NCI-H460 (cell line): Measurements from ENCODE around the gene ZNF571. TPM values are rescaled to one million over a fixed set of nuclear protein-coding genes. Genes with fewer than 3 reads are reported as not detected.

ENCODE experiments used
- DNase-seq: peaks from one replicate; pipeline ENCODE4 v3.0.0-alpha.2; 2016; ENCODE audit warnings: low read depth; ENCODE audit errors: extremely low read depth
- polyA plus RNA-seq: library from polyadenylated mRNA; depleted of rRNA; stranded (reverse); fragments of >200 nt; gene quantifications from 2 replicates; pipeline ENCODE4 v1.2.3, GENCODE V29; 2014; cell fraction: nucleus; rRNA removed
- total RNA-seq: library from RNA; depleted of rRNA; stranded (reverse); fragments of >200 nt; shearing (Covaris generic); gene quantifications from 2 replicates; pipeline ENCODE4 v1.2.3, GENCODE V29; 2014; rRNA removed

Gene ZNF571
- total RNA-seq = 3.4 and 4.1 TPM in 2 replicates
- polyA plus RNA-seq = 2.8 and 3.1 TPM in 2 replicates

GRCh38 chr19:37594304-37594981, at the start of gene ZNF571, which contains the start of gene ZNF540:
Gene ZNF571, minus strand, starts transcription at chr19:37594792. Its CDS starts 8,116 bp downstream, at chr19:37586676.
Gene ZNF540, plus strand, starts transcription at chr19:37594876. Its CDS starts 3,572 bp downstream, at chr19:37598448.
- peak; percentile 76 for DNase-seq

DNA sequence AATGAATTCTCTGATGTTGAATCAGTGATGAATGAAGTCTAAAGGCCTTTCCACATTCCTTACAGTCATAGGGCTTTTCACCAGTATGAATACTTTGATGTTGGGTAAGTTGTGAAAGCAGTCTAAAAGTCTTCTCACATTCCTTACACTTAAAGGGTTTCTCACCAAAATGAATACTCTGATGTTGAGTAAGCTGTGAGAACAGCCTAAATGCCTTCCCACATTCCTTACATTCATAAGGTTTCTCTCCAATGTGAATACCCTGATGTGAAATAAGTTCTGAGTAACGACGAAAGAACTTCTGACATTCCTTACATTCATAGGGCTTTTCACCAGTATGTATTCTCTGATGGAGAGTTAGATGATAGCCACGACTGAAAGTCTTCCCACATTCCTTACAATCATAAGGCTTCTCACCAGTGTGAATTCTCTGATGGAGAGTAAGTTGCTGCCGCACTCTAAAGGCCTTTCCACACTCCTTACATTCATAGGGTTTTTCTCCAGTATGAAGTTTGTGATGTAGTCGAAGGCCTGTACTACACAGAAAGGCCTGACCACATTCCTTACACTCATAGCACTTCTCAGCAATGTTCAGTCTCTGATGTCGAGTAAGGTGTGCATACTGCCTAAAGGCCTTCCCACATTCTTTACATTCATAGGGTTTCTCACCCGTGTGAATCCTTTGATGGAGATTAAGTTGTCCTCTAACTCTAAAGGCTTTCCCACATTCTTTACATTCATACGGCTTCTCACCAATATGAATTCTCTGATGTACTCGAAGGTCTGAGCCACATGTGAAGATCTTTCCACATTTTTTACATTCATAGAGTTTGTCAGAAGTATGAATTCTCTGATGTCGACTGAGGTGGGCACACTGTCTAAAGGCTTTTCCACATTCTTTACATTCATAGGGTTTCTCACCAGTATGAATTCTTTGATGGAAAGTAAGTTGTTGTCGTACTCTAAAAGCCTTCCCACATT, 40.8 kb upstream of the ZNF571 start:
- no peak for DNase-seq

DNA sequence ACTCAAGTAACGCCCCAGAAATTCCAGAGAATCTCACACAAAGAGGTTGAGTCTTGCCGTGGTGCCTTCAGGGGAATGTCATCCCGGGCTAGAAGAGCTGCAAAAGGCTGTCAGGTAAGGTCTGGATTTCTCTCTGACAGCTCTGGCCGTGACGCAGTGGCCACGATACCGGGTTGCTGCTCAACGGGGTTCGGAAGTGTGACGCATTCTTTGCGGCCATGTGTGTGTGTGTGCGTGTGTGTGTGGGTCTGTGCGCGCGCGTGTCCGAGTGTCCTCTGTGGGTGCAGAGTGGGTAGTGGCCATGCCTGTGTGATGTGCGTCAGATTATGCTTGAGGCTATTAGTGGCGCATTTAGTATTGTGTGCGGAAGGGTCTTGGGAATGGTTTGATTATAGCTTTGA, 390 bp upstream of the ZNF571 start:
- no peak for DNase-seq

GRCh38 chr19:37593996-37594303, 642 bp downstream of the ZNF571 start:
- no peak for DNase-seq

DNA sequence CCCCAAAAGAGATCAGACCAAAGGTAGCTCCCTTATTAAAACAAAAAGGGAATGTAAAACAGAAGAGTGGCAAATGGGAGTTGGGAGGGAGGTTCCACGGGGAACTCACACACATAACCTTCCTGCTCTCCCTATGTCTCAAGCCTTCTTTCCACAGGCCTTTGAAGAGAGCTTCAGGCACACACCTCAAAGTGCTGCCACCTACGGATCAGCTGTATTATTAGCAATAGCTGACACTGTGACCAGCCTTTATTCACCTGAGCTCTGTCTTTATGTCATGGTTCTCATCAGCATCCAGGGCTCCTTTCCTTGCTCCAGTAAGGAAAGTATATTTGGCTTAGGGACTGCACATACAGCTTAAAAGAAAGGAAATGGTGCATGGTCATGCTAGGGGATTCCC, 11.3 kb downstream of the ZNF571 start:
- DNase-seq = no peak

DNA sequence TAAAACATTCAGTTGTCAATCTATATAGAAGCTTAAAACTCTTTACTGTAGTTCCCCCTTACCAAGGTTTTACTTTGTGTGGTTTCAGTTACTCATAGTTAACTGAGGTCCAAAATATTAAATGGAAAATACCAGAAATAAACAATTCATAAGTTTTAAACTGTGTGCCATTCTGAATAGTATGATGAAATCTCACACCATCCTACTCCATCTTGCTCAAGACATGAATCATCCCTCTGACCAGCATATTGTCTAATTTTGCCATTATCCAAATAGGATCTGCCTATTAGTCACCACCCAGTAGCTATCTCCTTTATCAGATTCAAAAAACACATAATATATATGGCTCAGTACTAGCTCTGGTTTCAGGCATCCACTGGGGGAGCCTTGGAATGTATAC, 22.4 kb downstream of the ZNF571 start:
- no peak for DNase-seq

DNA sequence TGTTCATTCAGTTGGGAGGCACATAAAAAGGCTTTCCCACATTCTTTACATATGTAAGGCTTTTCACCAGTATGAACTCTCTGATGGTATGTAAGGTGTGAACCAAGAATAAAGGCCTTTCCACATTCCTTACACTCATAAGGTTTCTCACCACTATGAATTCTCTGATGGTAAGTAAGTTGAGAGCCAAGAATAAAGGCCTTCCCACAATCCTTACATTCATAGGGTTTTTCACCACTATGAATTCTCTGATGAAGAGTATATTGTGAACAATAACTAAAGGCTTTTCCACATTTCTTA, 29.3 kb downstream of the ZNF571 start:
- no peak for DNase-seq

DNA sequence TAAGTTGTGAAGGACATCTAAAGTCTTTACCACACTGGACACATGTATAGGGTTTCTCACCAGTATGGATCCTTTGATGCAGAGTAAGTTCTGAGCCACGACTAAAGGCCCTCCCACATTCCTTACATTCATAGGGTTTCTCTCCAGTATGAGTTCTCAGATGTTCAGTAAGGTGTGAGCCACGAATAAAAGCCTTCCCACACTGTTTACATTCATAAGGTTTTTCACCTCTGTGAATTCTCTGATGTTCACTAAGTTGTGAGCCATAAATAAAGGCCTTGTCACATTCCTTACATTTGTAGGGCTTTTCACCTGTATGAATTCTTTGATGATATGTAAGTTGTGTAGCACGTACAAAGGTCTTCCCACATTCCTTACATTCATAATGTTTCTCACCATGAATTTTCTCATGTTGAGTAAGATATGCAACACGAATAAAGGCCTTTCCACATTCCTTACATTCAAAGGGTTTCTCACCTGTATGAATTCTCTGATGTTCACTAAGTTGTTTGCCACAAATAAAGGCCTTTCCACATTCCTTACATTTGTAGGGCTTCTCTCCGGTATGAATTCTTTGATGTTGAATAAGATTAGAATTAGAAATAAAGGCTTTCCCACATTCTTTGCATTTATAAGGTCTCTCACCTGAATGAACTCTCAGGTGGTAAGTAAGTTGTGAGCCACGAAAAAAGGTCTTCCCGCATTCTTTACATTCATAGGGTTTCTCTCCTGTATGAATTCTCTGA, 29.8 kb downstream of the ZNF571 start:
- DNase-seq = no peak

DNA sequence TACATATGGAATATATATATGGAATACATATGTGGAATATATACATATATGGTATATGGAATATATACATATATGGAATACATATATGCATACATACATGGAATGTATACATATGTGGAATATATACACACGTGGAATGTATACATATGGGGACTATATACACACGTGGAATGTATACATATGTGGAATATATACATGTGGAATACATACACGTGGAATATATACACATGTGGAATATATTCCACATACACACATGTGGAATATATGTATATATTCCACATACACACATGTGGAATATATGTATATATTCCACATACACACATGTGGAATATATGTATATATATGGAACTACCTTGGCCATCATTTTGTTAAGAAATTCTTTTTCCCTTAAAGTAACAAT, 31.1 kb downstream of the ZNF571 start:
- no peak for DNase-seq

DNA sequence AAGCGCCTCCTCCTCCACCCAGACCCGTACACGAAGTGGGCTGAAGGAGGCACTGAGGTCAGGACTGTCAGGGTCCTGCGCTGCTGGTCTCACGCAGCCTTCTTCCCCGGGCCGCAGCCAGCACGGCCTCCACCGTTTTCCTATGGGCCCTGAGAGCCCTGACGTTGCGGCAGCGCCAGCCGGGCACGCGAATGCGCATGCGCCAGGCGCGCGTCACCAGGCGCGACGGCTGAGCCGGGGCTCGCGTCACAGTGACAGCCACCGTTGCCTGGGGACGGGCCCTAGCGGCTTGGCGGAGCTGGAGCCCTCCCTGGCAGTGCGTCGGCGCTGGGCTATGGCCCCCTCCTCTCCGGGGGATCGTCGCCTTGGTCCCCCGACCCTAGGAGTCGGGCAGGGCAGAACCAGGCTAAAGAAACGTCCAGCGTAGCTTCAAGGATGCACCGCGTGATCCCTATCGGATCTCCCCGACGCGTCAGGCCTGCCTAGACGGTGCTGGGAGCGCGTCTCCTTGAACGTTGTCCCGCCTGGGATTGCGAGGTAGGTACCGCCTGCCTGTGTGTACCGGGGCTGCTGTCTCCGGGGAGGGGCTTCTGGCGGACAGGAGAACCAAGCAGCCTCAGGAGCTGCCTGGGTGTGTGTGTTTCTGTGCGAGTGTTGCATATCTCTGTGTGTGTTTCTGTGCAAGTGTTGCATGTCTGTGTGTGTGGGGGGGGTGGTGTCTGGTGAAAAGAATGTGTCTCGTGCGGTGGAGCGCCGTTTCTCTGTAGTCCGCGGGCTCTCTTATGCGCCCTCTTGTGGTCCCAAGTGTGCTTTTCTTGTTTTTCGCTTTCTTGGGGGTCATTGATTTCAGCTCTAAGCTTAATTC, 43.2 kb downstream of the ZNF571 start:
- DNase-seq = no peak

DNA sequence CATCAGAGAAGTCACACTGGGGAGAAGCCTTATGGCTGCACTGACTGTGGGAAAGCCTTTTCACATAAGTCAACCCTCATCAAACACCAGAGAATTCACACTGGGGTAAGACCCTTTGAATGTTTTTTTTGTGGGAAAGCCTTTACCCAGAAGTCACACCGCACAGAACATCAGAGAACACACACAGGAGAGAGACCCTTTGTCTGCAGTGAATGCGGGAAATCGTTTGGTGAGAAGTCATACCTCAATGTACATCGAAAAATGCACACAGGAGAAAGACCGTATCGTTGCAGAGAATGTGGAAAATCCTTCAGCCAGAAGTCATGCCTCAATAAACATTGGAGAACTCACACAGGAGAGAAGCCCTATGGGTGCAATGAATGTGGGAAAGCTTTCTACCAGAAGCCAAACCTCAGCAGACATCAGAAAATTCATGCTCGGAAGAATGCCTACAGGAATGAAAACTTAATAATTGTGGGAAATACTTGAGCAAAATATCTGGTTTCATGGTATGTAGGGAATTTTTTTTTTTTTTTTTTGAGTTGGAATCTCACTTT, 57.1 kb downstream of the ZNF571 start:
- DNase-seq = no peak

GRCh38 chr19:37519890-37520289, 74.7 kb downstream of the ZNF571 start:
- no peak for DNase-seq

Other genes with a start within 250 kb of the ZNF571 start
- gene ZNF527, start 223.7 kb downstream of the ZNF571 start, total RNA-seq = 4.3 and 4.7 TPM in 2 replicates
- 7.4 and 7.9 TPM in 2 replicates for gene ZNF569, start 127.3 kb downstream of the ZNF571 start, total RNA-seq
- gene ZNF570, start 125.4 kb downstream of the ZNF571 start, total RNA-seq = 1.1 and 3.2 TPM in 2 replicates
- gene ZNF793, start 87.9 kb downstream of the ZNF571 start, total RNA-seq = 0.22 and 0.55 TPM in 2 replicates
- 0.30 and 0.61 TPM in 2 replicates for gene ZNF540, start 84 bp upstream of the ZNF571 start, total RNA-seq
- gene ZFP30, start 60.7 kb upstream of the ZNF571 start, total RNA-seq = 7.7 and 14.1 TPM in 2 replicates
- gene ZNF607, start 125.0 kb upstream of the ZNF571 start, total RNA-seq = 3.6 and 4.2 TPM in 2 replicates
- gene ZNF573, start 184.8 kb upstream of the ZNF571 start, total RNA-seq = 4.1 and 4.4 TPM in 2 replicates